Left lung (tissue), 10 donors: ENCODE data around the gene PRIMA1. TPM values are rescaled to one million over a fixed set of nuclear protein-coding genes. Genes with fewer than 3 reads are reported as not detected.

Experiments
- ATAC-seq: fragments of 200-7000 bp; cut with Tn5 transposase; one replicate; pipeline ENCODE4 v1.9.1; 2020; ENCODE audit warnings: moderate library complexity
- DNase-seq, 4 donors: peaks; one replicate each; pipeline ENCODE4 v3.0.0-alpha.2; 2013 to 2020
- H3K27ac ChIP-seq, 2 donors: fragments of 200-600 bp; sonication (generic) in 1 of 2; one replicate each; pipeline versions ENCODE4 v1.5.0 to v1.8.0; 2020 to 2021
- H3K27me3 ChIP-seq, 2 donors: fragments of 200-600 bp; sonication (generic) in 1 of 2; one replicate each; pipeline versions ENCODE4 v1.5.0 to v1.8.0; 2020 to 2021
- H3K36me3 ChIP-seq, 2 donors: fragments of 200-600 bp; sonication (generic) in 1 of 2; one replicate each; pipeline versions ENCODE4 v1.5.0 to v1.8.0; 2020 to 2021
- H3K4me1 ChIP-seq, 2 donors: fragments of 200-600 bp; one replicate each; pipeline ENCODE4 v1.8.0; 2021
- H3K4me3 ChIP-seq, 2 donors: fragments of 200-600 bp; sonication (generic) in 1 of 2; one replicate each; pipeline versions ENCODE4 v1.5.0 to v1.8.0; 2020 to 2021; ENCODE audit warnings: mild to moderate bottlenecking in 1 of 2
- H3K9me3 ChIP-seq, 2 donors: fragments of 200-600 bp; sonication (generic) in 1 of 2; one replicate each; pipeline versions ENCODE4 v1.5.0 to v1.8.0; 2020 to 2021
- intact Hi-C, 2 donors: fragments of 100-400 bp; cut with DNase I; formaldehyde crosslinking; loops; one replicate each; pipeline versions ENCODE4 v1.11.2 to v1.14.2; 2022
- polyA plus RNA-seq, 6 donors: library from polyadenylated mRNA; unstranded; fragments of 120-200 nt; gene quantifications; one replicate each; pipeline ENCODE4 v1.2.1, GENCODE V29; 2013; ENCODE audit not compliant: insufficient read length in 6 of 6
- total RNA-seq, 2 donors: library from RNA; stranded (reverse); fragmentation: NEBNext Ultra II Directional; extraction: Animal tissue kit (Norgen Biotek cat#: 25700); gene quantifications; one replicate each; pipeline ENCODE4 v1.2.1, GENCODE V29; 2021
- TF ChIP-seq, protein P1 (sequence below), 2 donors: fragments of 200-600 bp; sonication (generic) in 1 of 2; IDR thresholded peaks; one replicate each; pipeline versions ENCODE4 v1.5.0 to v1.8.0; 2021; ENCODE audit warnings: antibody characterized with exemption in 2 of 2
- donor health status: DM: no; HTN: yes; CAD: no.
- donor health status: DM: no; HTN: no; CAD: no.

PRIMA1 gene
- total and polyA plus RNA-seq, 8 donors: 0.15 to 1.3 (median 0.77) TPM

DNA sequence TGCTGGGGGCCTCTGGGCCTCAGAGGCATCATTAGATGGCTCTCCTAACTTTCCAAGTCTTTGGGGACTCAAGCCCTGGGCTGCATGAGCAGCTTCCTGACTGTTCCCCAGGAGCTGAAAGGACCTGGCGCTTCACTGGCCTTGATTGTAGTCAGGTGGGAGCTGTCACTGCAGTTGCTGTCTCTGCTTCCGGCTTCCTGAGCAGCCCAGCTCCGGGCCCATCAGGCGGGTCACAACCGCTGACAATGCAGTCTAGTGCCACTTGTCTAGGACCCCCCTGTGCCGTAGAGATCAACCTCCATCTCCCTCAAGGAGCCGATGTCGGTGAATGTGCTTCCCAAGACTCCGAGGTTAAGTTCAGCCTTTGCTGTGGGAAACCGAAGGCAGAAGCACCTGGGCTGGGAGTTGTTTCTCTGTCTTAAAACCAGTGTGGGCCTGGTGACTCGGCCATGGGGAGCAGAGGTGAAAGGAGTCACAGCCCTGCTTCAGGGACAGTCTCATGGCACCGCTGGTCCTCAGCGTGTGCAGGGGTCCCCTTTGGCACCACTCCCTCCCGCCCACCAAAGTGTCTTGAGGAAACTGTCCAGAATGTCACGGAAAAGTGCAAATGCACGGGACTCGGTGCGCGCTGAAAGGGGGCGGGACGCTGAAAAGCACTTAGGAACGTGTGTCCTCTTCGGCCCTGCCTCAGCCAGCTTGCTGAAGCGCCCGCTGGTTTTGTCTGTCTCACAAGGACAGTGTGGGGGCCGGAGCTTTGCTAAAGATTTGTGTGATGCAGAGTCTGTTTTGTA, 44.8 kb downstream of the PRIMA1 start:
- no peaks in the 10 kb centered on the region for H3K9me3 ChIP-seq
- DNase-seq (no peak), ATAC-seq (no peak)
- H3K27ac ChIP-seq: no peak overlapping the region
- intact Hi-C loops: no loop called here
- TF ChIP-seq, protein P1, sequence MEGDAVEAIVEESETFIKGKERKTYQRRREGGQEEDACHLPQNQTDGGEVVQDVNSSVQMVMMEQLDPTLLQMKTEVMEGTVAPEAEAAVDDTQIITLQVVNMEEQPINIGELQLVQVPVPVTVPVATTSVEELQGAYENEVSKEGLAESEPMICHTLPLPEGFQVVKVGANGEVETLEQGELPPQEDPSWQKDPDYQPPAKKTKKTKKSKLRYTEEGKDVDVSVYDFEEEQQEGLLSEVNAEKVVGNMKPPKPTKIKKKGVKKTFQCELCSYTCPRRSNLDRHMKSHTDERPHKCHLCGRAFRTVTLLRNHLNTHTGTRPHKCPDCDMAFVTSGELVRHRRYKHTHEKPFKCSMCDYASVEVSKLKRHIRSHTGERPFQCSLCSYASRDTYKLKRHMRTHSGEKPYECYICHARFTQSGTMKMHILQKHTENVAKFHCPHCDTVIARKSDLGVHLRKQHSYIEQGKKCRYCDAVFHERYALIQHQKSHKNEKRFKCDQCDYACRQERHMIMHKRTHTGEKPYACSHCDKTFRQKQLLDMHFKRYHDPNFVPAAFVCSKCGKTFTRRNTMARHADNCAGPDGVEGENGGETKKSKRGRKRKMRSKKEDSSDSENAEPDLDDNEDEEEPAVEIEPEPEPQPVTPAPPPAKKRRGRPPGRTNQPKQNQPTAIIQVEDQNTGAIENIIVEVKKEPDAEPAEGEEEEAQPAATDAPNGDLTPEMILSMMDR (IDR thresholded peaks at IDR 0.05): no peak
- H3K4me1 ChIP-seq: no peaks in the 10 kb centered on the region
- no peak overlapping the region for H3K4me3 ChIP-seq
- no peaks in the 10 kb centered on the region for H3K36me3 ChIP-seq
- peaks cover 0 to 26% of the 10 kb centered on the region in 2 donors for H3K27me3 ChIP-seq

DNA sequence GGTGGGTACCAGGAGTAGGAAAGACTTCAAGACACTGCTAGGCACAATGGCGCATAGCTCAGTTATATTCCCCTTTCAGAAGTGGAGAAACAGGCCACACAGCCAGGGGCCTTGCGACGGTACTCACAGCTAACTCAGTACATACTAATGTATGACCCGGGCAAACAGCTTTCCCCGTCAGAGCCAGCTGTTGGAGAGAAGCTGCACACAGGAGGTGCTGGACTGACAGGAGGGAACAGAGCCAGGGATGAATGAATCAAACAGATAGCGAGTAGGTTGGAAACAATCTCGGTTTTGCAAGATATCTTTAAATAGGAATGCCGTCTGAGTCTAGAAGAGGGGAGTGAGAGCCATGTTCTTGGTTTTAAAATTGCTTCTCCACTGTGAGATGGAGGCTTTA, 45.5 kb downstream of the PRIMA1 start:
- TF ChIP-seq, protein P1 (IDR thresholded peaks at IDR 0.05): no peak
- intact Hi-C loops: no loop called here
- H3K9me3 ChIP-seq: no peaks in the 10 kb centered on the region
- peak in 1 of 4 donors; percentile 28 for DNase-seq
- H3K36me3 ChIP-seq: no peaks in the 10 kb centered on the region
- no peak overlapping the region for H3K27ac ChIP-seq
- H3K4me1 ChIP-seq: no peaks in the 10 kb centered on the region
- H3K27me3 ChIP-seq: peaks cover 0 to 31% of the 10 kb centered on the region in 2 donors
- H3K4me3 ChIP-seq: no peak overlapping the region
- peak; percentile 63 for ATAC-seq

DNA sequence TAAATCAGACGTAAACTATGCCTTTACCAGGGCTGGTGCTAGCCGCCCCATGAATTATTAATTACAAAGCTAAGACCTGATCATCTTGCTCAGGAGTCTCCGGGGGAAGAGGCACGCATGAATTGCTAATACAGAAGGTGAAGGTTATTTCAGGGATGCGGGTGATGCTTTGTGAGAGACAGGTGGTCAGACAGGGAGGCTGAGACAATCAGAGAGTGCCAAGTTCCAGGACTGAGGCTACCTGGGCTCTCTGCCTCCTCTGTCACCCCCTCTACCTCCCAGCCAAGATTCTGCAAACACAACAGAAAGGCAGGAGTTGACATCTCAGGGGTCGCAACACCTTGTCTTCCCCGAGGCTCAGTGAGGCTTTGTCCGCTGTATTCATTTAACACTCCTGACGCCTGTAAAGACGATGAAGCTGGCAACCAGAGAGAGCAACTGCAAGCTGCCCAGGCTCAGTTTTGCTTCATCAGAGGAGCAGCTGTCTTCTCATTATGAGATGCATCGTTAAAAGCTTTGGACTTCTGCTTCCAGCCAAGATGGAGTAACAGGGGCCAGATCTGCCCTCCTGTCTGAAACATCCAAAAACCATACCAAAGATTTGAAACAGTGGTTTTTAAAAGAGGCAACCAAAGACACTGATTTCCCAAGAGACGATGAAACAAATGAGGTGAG, 46.6 kb downstream of the PRIMA1 start:
- ATAC-seq (no peak), DNase-seq (no peak)
- no peaks in the 10 kb centered on the region for H3K9me3 ChIP-seq
- H3K27me3 ChIP-seq: peaks cover 0 to 39% of the 10 kb centered on the region in 2 donors
- H3K4me1 ChIP-seq: no peaks in the 10 kb centered on the region
- no peak overlapping the region for H3K4me3 ChIP-seq
- TF ChIP-seq, protein P1 (IDR thresholded peaks at IDR 0.05): no peak
- intact Hi-C loops: no loop called here
- no peaks in the 10 kb centered on the region for H3K36me3 ChIP-seq
- no peak overlapping the region for H3K27ac ChIP-seq

DNA sequence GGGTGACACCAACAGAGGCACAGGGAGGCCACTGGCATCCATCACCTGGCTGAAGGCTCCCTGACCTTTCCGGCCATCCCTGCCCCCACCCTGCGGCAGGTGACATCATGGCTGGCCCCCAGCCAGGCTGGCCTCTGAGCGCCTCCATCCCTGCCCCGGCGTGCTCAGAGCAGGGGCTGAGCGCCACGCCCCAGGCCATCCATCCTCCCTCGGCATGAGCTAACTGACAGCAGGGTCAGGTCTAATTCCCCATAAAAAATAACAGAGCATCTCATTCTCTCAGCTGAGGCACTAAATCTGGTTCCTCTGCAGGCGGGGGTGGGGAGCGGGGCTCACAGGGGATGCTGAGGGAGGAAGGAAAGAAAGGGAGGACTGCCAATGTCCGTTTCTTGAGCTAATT, 50.7 kb downstream of the PRIMA1 start:
- DNase-seq: no peak
- peaks cover 0 to 1% of the 10 kb centered on the region in 2 donors for H3K4me1 ChIP-seq
- TF ChIP-seq, protein P1 (IDR thresholded peaks at IDR 0.05): no peak
- peaks cover 0 to 23% of the 10 kb centered on the region in 2 donors for H3K27me3 ChIP-seq
- no peak overlapping the region for H3K4me3 ChIP-seq
- H3K27ac ChIP-seq: no peak overlapping the region
- ATAC-seq: no peak
- no peaks in the 10 kb centered on the region for H3K9me3 ChIP-seq
- H3K36me3 ChIP-seq: no peaks in the 10 kb centered on the region
- intact Hi-C loops: no loop called here

DNA sequence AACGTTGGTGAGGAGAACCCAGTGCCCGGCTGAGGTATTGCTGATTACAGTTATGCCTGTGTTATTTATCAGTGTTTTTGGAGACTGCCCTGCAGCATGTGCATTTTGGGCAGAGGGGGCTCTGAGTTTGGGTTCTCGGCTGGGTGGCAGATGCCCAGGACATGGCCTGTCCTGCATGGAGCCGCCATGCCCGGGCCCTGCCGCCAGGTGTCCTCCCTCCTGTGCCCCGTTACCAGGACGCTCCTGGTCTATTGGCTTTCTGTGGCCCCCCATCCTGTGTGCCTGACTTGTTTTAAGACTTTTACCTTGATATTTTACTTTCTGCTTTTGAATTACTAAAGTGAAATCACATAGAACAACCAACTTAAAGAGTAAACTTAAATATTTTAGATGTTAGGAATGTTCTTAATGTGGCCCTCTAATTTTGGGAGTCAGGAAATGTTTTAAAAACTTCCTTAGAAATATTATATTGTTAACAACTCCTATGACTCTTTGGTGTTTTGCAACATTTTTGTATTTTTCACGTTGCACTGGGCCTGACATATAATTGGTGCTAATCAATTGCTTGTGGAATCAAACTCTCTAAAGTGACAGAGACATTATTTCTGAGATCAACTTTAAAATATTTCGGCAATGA, 51.8 kb downstream of the PRIMA1 start:
- intact Hi-C loops: no loop called here
- Histone ChIP-seq H3K4me1 (peaks cover 0 to 3% of the 10 kb centered on the region in 2 donors), H3K9me3 (no peaks in the 10 kb centered on the region), H3K27ac (no peak overlapping the region), H3K36me3 (no peaks in the 10 kb centered on the region), H3K27me3 (peaks cover 0 to 23% of the 10 kb centered on the region in 2 donors), H3K4me3 (no peak overlapping the region)
- ATAC-seq (no peak), DNase-seq (no peak)
- TF ChIP-seq, protein P1 (IDR thresholded peaks at IDR 0.05): no peak
